AG09309 (cell line): Measurements from ENCODE around the gene TSSK6.
A peak's percentile ranks its signal among the peaks of the same experiment; 100 is the strongest.

Experiments
- DNase-seq: peaks from one replicate; pipeline ENCODE4 v3.0.0-alpha.2; 2010; ENCODE audit warnings: low read depth
- H3K4me3 ChIP-seq: 2 replicates; pipeline ENCODE4 v1.5.1; 2011; ENCODE audit warnings: mild to moderate bottlenecking, low read depth, low read length, moderate library complexity; ENCODE audit not compliant: control insufficient read depth
- CTCF ChIP-seq: IDR thresholded peaks from 2 replicates; pipeline ENCODE4 v1.5.1; 2011; ENCODE audit warnings: mild to moderate bottlenecking, low read depth, low read length, inconsistent platforms; ENCODE audit not compliant: insufficient read depth, control insufficient read depth; ENCODE audit errors: missing control alignments

The TSSK6 gene

GRCh38 chr19:19550485-19550929 lies 35.2 kb upstream of the TSSK6 start:
- no peak overlapping the region for H3K4me3 ChIP-seq
- DNase-seq, result peak; percentile 34
- no peak for TF ChIP-seq CTCF

GRCh38 chr19:19549804-19550464 lies 34.6 kb upstream of the TSSK6 start:
- TF ChIP-seq CTCF, result no peak
- no peak for DNase-seq
- H3K4me3 ChIP-seq, result no peak overlapping the region

GRCh38 chr19:19548915-19549759 lies 33.8 kb upstream of the TSSK6 start:
- no peak for TF ChIP-seq CTCF
- peak; percentile 25 for DNase-seq
- no peak overlapping the region for H3K4me3 ChIP-seq

- no peak for TF ChIP-seq CTCF
- no peak overlapping the region for H3K4me3 ChIP-seq
- DNase-seq, result no peak
Observed at GRCh38 chr19:19547674-19548336, 32.5 kb upstream of the TSSK6 start.

GRCh38 chr19:19546751-19547162 lies 31.4 kb upstream of the TSSK6 start:
- no peak overlapping the region for H3K4me3 ChIP-seq
- DNase-seq, result no peak
- TF ChIP-seq CTCF, result no peak

GRCh38 chr19:19545707-19546106 lies 30.4 kb upstream of the TSSK6 start:
- no peak for DNase-seq
- no peak overlapping the region for H3K4me3 ChIP-seq
- no peak for TF ChIP-seq CTCF
